CD14-positive monocyte (primary cell): Measurements from ENCODE around the gene LUC7L. TPM values are rescaled to one million over a fixed set of nuclear protein-coding genes. Genes with fewer than 3 reads are reported as not detected.
"Not testable (repeated sequence)": the region's sequence is repeated elsewhere in the genome, so short reads cannot be mapped to it uniquely, and the experiment has no call there.

ENCODE experiments used
- DNase-seq, 3 donors: peaks; one replicate each; pipeline ENCODE4 v3.0.0-alpha.2; 2011 to 2022
- H2AFZ ChIP-seq: 2 replicates; pipeline ENCODE4 v1.6.0; 2012; ENCODE audit warnings: mild to moderate bottlenecking, low read depth, low read length, inconsistent platforms; ENCODE audit not compliant: insufficient read depth, poor library complexity, severe bottlenecking
- H3K27ac ChIP-seq, 2 donors: 1 replicate in 1 of 2; 2 replicates in 1 of 2; pipeline ENCODE4 v1.5.1; 2012 to 2013; ENCODE audit warnings: low read length in 2 of 2, control low read depth in 1 of 2, inconsistent platforms in 1 of 2, low read depth in 1 of 2, mild to moderate bottlenecking in 1 of 2
- H3K27me3 ChIP-seq, 2 donors: one replicate each; pipeline versions ENCODE4 v1.6.0 to v1.6.1; 2011 to 2013; ENCODE audit warnings: low read length in 2 of 2; ENCODE audit not compliant: control insufficient read depth in 2 of 2, insufficient read depth in 2 of 2
- H3K36me3 ChIP-seq, 2 donors: replicated peaks in 1 of 2; 1 replicate in 1 of 2; 2 replicates in 1 of 2; pipeline versions ENCODE4 v1.5.1 to v1.6.1; 2012 to 2013; ENCODE audit warnings: low read length in 2 of 2, control low read depth in 1 of 2, inconsistent platforms in 1 of 2, mild to moderate bottlenecking in 1 of 2; ENCODE audit not compliant: insufficient read depth in 2 of 2, control insufficient read depth in 1 of 2
- H3K4me1 ChIP-seq, 2 donors: 1 replicate in 1 of 2; 2 replicates in 1 of 2; pipeline versions ENCODE4 v1.5.1 to v1.6.1; 2012 to 2013; ENCODE audit warnings: low read length in 2 of 2, control low read depth in 1 of 2, inconsistent platforms in 1 of 2, mild to moderate bottlenecking in 1 of 2, moderate library complexity in 1 of 2; ENCODE audit not compliant: insufficient read depth in 2 of 2, control insufficient read depth in 1 of 2
- H3K4me2 ChIP-seq: replicated peaks from 2 replicates; pipeline ENCODE3; 2012; ENCODE audit warnings: low read length, moderate library complexity, mild to moderate bottlenecking; ENCODE audit not compliant: poor library complexity, severe bottlenecking; ENCODE audit errors: extremely low read depth
- H3K4me3 ChIP-seq, 3 experiments: fragments of 200-600 bp in 1 of 3; sonication (generic) in 1 of 3; replicated peaks in 1 of 3; 1 replicate in 2 of 3; 2 replicates in 1 of 3; pipeline ENCODE4 v1.5.1; 2011 to 2013; ENCODE audit warnings: low read length in 3 of 3, mild to moderate bottlenecking in 3 of 3, control low read depth in 2 of 3, low read depth in 2 of 3, inconsistent platforms in 1 of 3, moderate library complexity in 1 of 3
- H3K79me2 ChIP-seq: 2 replicates; pipeline ENCODE4 v1.6.0; 2012; ENCODE audit warnings: mild to moderate bottlenecking, control low read depth, inconsistent platforms, low read length, moderate library complexity; ENCODE audit not compliant: insufficient read depth
- H3K9ac ChIP-seq: 2 replicates; pipeline ENCODE4 v1.6.0; 2017; ENCODE audit warnings: low read length, mild to moderate bottlenecking; ENCODE audit not compliant: insufficient read depth, poor library complexity, severe bottlenecking
- H3K9me3 ChIP-seq, 2 donors: replicated peaks in 1 of 2; 1 replicate in 1 of 2; 2 replicates in 1 of 2; pipeline versions ENCODE4 v1.5.1 to v1.6.1; 2012 to 2013; ENCODE audit warnings: low read length in 2 of 2, control low read depth in 1 of 2; ENCODE audit not compliant: control insufficient read depth in 1 of 2, insufficient read depth in 1 of 2
- H4K20me1 ChIP-seq: 2 replicates; pipeline ENCODE4 v1.6.0; 2012; ENCODE audit warnings: mild to moderate bottlenecking, low read length, control low read depth, moderate library complexity; ENCODE audit not compliant: insufficient read depth
- H3K27ac Mint-ChIP-seq, 7 donors: one replicate each; pipeline ENCODE4 v1.8.0; 2020; ENCODE audit warnings: mild to moderate bottlenecking in 7 of 7, mixed read lengths in 7 of 7, moderate library complexity in 6 of 7, inconsistent platforms in 2 of 7
- H3K27me3 Mint-ChIP-seq, 3 donors: one replicate each; pipeline ENCODE4 v1.8.0; 2021 to 2022; ENCODE audit warnings: low read depth in 3 of 3, mild to moderate bottlenecking in 3 of 3, mixed read lengths in 3 of 3, moderate library complexity in 3 of 3, inconsistent platforms in 1 of 3
- H3K36me3 Mint-ChIP-seq, 2 donors: one replicate each; pipeline ENCODE4 v1.8.0; 2020; ENCODE audit warnings: mixed read lengths in 2 of 2, inconsistent platforms in 1 of 2, mild to moderate bottlenecking in 1 of 2
- H3K4me1 Mint-ChIP-seq: one replicate; pipeline ENCODE4 v1.8.0; 2020; ENCODE audit warnings: mild to moderate bottlenecking, mixed read lengths
- H3K4me3 Mint-ChIP-seq, 2 donors: one replicate each; pipeline ENCODE4 v1.8.0; 2020; ENCODE audit warnings: mild to moderate bottlenecking in 2 of 2, mixed read lengths in 2 of 2, moderate library complexity in 1 of 2
- H3K9me3 Mint-ChIP-seq, 7 donors: one replicate each; pipeline ENCODE4 v1.8.0; 2020 to 2022; ENCODE audit warnings: mixed read lengths in 7 of 7, mild to moderate bottlenecking in 6 of 7, moderate library complexity in 6 of 7, inconsistent platforms in 2 of 7
- CTCF ChIP-seq: fragments of 200-600 bp; IDR thresholded peaks from one replicate; pipeline ENCODE4 v1.8.0; 2022; ENCODE audit warnings: antibody characterized with exemption, mild to moderate bottlenecking
- WGBS: methylation state at CpG from one replicate; pipeline ENCODE4 v1.1.5; 2013; ENCODE audit warnings: missing lambda C conversion rate; ENCODE audit not compliant: insufficient coverage; 5-methylcytosine and 5-hydroxymethylcytosine counted together
- intact Hi-C, 2 donors: fragments of 100-400 bp; cut with micrococcal nuclease; formaldehyde crosslinking; loops; one replicate each; pipeline versions ENCODE4 v1.15.0 to v1.15.1; 2023
- polyA plus RNA-seq, 3 donors: library from polyadenylated mRNA; depleted of rRNA in 1 of 3; unstranded in 2 of 3; stranded (reverse) in 1 of 3; fragments of 300-500 nt in 2 of 3; fragments of >200 nt in 1 of 3; fragmentation: Illumina TruSeq in 2 of 3; gene quantifications; 1 replicate in 2 of 3; 2 replicates in 1 of 3; pipeline ENCODE4 v1.2.3, GENCODE V29; 2012 to 2021

The LUC7L gene
- polyA plus RNA-seq, 3 donors: 4.0 to 109 (median 4.6) TPM

GRCh38 chr16:209359-209758, 19.9 kb downstream of the LUC7L start:
- H2AFZ ChIP-seq, H3K9ac ChIP-seq, H3K27me3 Mint-ChIP-seq, H3K4me2 ChIP-seq, H3K4me1 ChIP-seq, DNase-seq, H3K9me3 ChIP-seq, H3K4me3 ChIP-seq, intact Hi-C loops, H3K27me3 ChIP-seq, H3K9me3 Mint-ChIP-seq, H3K4me3 Mint-ChIP-seq, H3K4me1 Mint-ChIP-seq, H3K27ac ChIP-seq: not testable (repeated sequence)
- peaks cover 83 to 100% of the 10 kb centered on the region in 2 donors for H3K36me3 ChIP-seq
- WGBS: no CpG with 5 or more reads among the region's 4 CpGs
- H3K36me3 Mint-ChIP-seq: peaks cover 83 to 100% of the 10 kb centered on the region in 2 donors
- peaks cover 54% of the 10 kb centered on the region for H4K20me1 ChIP-seq
- peak overlapping the region in 1 of 7 donors; percentile 14 for H3K27ac Mint-ChIP-seq
- H3K79me2 ChIP-seq: peaks cover 11% of the 10 kb centered on the region

GRCh38 chr16:204046-204445, 25.2 kb downstream of the LUC7L start:
- not testable (repeated sequence) for H3K9me3 Mint-ChIP-seq, H3K27ac ChIP-seq, H3K4me1 Mint-ChIP-seq, H3K27me3 Mint-ChIP-seq, H3K9ac ChIP-seq, H3K4me2 ChIP-seq, H3K27me3 ChIP-seq, H3K4me3 ChIP-seq, DNase-seq, H3K79me2 ChIP-seq, H3K4me3 Mint-ChIP-seq, H2AFZ ChIP-seq, H3K9me3 ChIP-seq, H3K4me1 ChIP-seq, H4K20me1 ChIP-seq
- Mint-ChIP-seq H3K36me3 (peaks cover 77 to 98% of the 10 kb centered on the region in 2 donors), H3K27ac (peak overlapping the region in 2 of 7 donors; percentile 40)
- WGBS: 100% methylated on average over 7 of the region's 9 CpGs
- peaks cover 81 to 87% of the 10 kb centered on the region in 2 donors for H3K36me3 ChIP-seq
- intact Hi-C loops: loop anchor here in 1 of 2 donors (5.0 kb wide), 1 partner anchor 83 kb away; no protein-coding TSS in a partner anchor

- Histone ChIP-seq H3K27ac (no peak overlapping the region), H3K4me1 (no peaks in the 10 kb centered on the region), H3K9ac (no peak overlapping the region), H2AFZ (no peak overlapping the region), H3K4me3 (no peak overlapping the region), H3K79me2 (no peaks in the 10 kb centered on the region), H3K4me2 (no peak overlapping the region), H3K27me3 (no peaks in the 10 kb centered on the region), H3K36me3 (peaks cover 84 to 87% of the 10 kb centered on the region in 2 donors), H4K20me1 (peaks cover under 1% of the 10 kb centered on the region), H3K9me3 (no peaks in the 10 kb centered on the region)
- intact Hi-C loops: loop anchor here in 1 of 2 donors (5.0 kb wide), 1 partner anchor 84 kb away; no protein-coding TSS in a partner anchor
- no CpG with 5 or more reads among the region's 4 CpGs for WGBS
- Mint-ChIP-seq H3K36me3 (peaks cover 79 to 98% of the 10 kb centered on the region in 2 donors), H3K27ac (no peak overlapping the region), H3K4me1 (no peaks in the 10 kb centered on the region), H3K4me3 (no peak overlapping the region), H3K9me3 (no peaks in the 10 kb centered on the region), H3K27me3 (no peaks in the 10 kb centered on the region)
- DNase-seq: no peak
- no peak for TF ChIP-seq CTCF
Measured at GRCh38 chr16:203246-203645, 26.0 kb downstream of the LUC7L start.
